Measurements from ENCODE around the gene GSAP.

Gene GSAP

DNA sequence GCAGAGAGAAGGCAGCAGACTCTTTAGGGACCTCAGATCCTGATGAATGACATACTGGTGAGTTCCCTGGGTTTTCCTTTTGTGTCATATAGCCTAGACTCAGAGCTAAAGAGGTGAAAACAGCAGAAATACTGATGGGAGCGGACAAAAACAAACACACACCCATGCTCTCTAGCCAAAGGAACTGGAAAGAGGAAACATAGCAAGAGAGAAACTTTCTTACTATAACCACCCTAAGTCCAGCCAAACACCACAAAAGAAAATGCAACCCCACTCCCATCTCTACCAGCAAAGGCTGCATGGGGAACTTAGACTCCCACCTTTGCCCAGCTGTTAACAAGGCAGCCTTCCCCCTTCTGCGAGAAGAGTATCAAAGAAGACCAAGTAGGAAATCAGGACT is 16.3 kb downstream of the GSAP start:
- no peaks in the 10 kb centered on the region for H3K36me3 ChIP-seq (ENCODE audit: control insufficient read depth in 1 of 2, insufficient read depth in 2 of 2, low read length in 2 of 2)
- H3K4me1 ChIP-seq (ENCODE audit: control insufficient read depth in 1 of 2, insufficient read depth in 2 of 2, low read length in 2 of 2), result peaks cover 0 to 31% of the 10 kb centered on the region in 2 donors
- H3K27me3 ChIP-seq (ENCODE audit: control insufficient read depth in 1 of 2, insufficient read depth in 2 of 2, low read length in 2 of 2), result no peaks in the 10 kb centered on the region
- H3K4me3 ChIP-seq (ENCODE audit: low read depth in 1 of 2, low read length in 2 of 2), result no peak overlapping the region
- H3K9me3 ChIP-seq (ENCODE audit: control insufficient read depth in 1 of 2, low read length in 2 of 2), result no peaks in the 10 kb centered on the region
- H3K27ac ChIP-seq (ENCODE audit: low read depth, low read length), result no peak overlapping the region
- H3K9ac ChIP-seq (ENCODE audit: low read depth in 1 of 2, low read length in 2 of 2), result no peak overlapping the region

DNA sequence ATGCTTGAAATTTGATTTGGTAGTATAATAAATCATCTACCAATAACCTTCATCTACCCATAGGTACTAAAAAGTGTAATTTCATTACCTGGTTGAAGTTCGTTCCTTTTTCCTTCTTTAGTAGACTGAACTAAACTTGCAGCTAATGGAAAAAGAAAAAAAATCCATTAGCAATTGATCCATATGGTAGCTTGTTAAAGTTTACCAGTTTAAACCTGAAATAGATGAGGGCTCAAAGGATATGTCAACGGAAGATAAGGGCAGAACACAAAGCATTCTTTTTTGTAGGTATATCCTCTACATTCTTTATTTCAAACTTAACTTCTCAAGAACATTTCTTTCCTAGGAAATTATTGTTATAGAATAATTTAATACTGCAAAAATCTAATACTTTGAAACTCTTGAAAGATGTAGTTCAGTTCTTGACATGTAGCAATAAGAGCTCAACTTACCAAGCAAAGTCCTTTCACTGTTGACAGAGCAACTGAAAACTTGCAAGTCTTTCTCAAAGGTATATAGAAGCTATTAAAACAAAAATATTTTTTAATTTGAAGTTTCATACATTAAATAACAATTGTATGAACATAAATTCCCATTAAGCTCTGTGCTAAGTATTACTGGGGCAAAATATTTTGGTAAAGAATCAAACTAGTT is 19.1 kb downstream of the GSAP start:
- Histone ChIP-seq H3K9ac (ENCODE audit: low read depth in 1 of 2, low read length in 2 of 2) (no peak overlapping the region), H3K36me3 (ENCODE audit: control insufficient read depth in 1 of 2, insufficient read depth in 2 of 2, low read length in 2 of 2) (no peaks in the 10 kb centered on the region), H3K4me1 (ENCODE audit: control insufficient read depth in 1 of 2, insufficient read depth in 2 of 2, low read length in 2 of 2) (peaks cover 0 to 42% of the 10 kb centered on the region in 2 donors), H3K9me3 (ENCODE audit: control insufficient read depth in 1 of 2, low read length in 2 of 2) (no peaks in the 10 kb centered on the region), H3K27me3 (ENCODE audit: control insufficient read depth in 1 of 2, insufficient read depth in 2 of 2, low read length in 2 of 2) (no peaks in the 10 kb centered on the region), H3K4me3 (ENCODE audit: low read depth in 1 of 2, low read length in 2 of 2) (no peak overlapping the region), H3K27ac (ENCODE audit: low read depth, low read length) (no peak overlapping the region)

DNA sequence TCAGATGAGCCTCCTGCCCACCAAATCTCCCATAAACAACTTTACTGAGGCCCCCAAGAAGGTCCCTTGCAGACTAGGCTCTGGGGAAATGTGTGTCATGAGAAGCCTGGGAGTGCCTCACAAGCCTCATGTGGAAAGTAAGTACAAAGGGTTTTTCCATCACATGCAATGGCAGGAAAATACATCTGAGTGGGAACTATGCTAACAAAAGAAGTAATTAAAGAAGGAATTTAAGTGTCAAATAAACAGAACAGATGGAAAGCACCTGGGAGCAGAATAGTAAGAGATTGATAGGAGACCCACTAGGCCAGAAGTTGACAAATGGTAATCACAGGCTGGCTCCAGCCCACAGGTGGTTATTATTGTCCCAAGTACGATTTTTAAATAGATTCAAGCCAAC is 20.5 kb downstream of the GSAP start:
- Histone ChIP-seq H3K27me3 (ENCODE audit: control insufficient read depth in 1 of 2, insufficient read depth in 2 of 2, low read length in 2 of 2) (no peaks in the 10 kb centered on the region), H3K4me1 (ENCODE audit: control insufficient read depth in 1 of 2, insufficient read depth in 2 of 2, low read length in 2 of 2) (peaks cover 0 to 42% of the 10 kb centered on the region in 2 donors), H3K9me3 (ENCODE audit: control insufficient read depth in 1 of 2, low read length in 2 of 2) (no peaks in the 10 kb centered on the region), H3K9ac (ENCODE audit: low read depth in 1 of 2, low read length in 2 of 2) (no peak overlapping the region), H3K4me3 (ENCODE audit: low read depth in 1 of 2, low read length in 2 of 2) (no peak overlapping the region), H3K36me3 (ENCODE audit: control insufficient read depth in 1 of 2, insufficient read depth in 2 of 2, low read length in 2 of 2) (no peaks in the 10 kb centered on the region), H3K27ac (ENCODE audit: low read depth, low read length) (no peak overlapping the region)

DNA sequence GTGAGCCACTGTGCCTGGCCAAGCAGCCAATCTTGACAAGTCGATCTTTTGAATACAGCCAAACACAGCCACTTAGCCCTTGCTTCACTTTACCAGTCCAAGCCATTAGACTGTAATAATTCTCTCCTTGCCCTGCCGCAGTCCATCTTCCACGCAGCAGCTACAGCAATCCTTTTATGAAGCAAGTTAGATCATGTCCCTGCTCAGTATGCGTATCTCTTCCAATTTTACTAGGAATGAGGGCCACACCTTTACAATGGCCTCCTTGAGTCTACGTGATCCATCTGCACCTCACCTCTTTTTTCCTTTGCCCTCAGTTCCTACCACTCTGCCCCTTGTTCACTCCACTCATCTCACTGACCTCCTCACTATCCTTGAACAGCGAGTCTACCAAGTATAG is 22.2 kb downstream of the GSAP start:
- no peaks in the 10 kb centered on the region for H3K27me3 ChIP-seq (ENCODE audit: control insufficient read depth in 1 of 2, insufficient read depth in 2 of 2, low read length in 2 of 2)
- H3K36me3 ChIP-seq (ENCODE audit: control insufficient read depth in 1 of 2, insufficient read depth in 2 of 2, low read length in 2 of 2), result no peaks in the 10 kb centered on the region
- no peak overlapping the region for H3K4me3 ChIP-seq (ENCODE audit: low read depth in 1 of 2, low read length in 2 of 2)
- H3K9ac ChIP-seq (ENCODE audit: low read depth in 1 of 2, low read length in 2 of 2), result no peak overlapping the region
- H3K9me3 ChIP-seq (ENCODE audit: control insufficient read depth in 1 of 2, low read length in 2 of 2), result no peaks in the 10 kb centered on the region
- peaks cover 0 to 30% of the 10 kb centered on the region in 2 donors for H3K4me1 ChIP-seq (ENCODE audit: control insufficient read depth in 1 of 2, insufficient read depth in 2 of 2, low read length in 2 of 2)
- H3K27ac ChIP-seq (ENCODE audit: low read depth, low read length), result no peak overlapping the region

DNA sequence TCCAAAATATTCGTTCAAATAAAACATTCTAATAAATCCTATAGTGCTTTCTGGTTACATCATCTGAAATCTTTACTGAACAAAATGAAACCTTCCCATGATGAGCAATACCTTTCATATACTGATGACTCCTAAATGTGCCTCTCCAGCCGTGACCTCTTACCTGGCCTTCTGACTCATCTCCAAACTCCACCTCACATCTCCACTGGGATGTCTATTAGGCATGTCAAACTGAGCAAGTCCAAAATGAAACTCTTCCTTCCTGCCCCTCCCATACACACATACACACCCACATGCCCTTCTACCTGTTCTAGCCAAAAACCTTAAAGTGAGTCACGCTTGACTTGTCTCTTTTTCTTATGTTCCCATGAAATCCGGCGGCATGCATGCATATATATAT is 22.9 kb downstream of the GSAP start:
- H3K36me3 ChIP-seq (ENCODE audit: control insufficient read depth in 1 of 2, insufficient read depth in 2 of 2, low read length in 2 of 2), result no peaks in the 10 kb centered on the region
- H3K9ac ChIP-seq (ENCODE audit: low read depth in 1 of 2, low read length in 2 of 2), result no peak overlapping the region
- H3K27me3 ChIP-seq (ENCODE audit: control insufficient read depth in 1 of 2, insufficient read depth in 2 of 2, low read length in 2 of 2), result no peaks in the 10 kb centered on the region
- no peak overlapping the region for H3K27ac ChIP-seq (ENCODE audit: low read depth, low read length)
- H3K9me3 ChIP-seq (ENCODE audit: control insufficient read depth in 1 of 2, low read length in 2 of 2), result no peaks in the 10 kb centered on the region
- no peak overlapping the region for H3K4me3 ChIP-seq (ENCODE audit: low read depth in 1 of 2, low read length in 2 of 2)
- H3K4me1 ChIP-seq (ENCODE audit: control insufficient read depth in 1 of 2, insufficient read depth in 2 of 2, low read length in 2 of 2), result peaks cover 0 to 30% of the 10 kb centered on the region in 2 donors

DNA sequence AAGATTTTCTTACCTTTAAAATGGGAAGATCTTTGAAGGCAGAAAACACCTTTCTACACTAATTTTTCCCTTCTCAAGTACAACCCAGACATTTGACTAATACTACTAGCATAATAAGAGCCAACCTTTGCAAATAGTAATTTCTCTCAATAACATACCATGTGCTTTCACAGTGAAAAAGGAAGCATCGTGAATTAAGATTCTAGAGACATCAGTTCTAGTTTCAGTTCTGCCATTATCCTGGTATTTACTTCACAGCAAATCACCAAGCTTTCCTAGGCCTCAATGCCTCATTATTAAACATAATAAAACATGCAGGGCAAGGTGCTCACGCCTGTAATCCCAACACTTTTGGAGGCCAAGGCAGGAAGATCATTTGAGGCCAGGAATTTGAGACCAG is 24.9 kb downstream of the GSAP start:
- Histone ChIP-seq H3K4me3 (ENCODE audit: low read depth in 1 of 2, low read length in 2 of 2) (no peak overlapping the region), H3K9ac (ENCODE audit: low read depth in 1 of 2, low read length in 2 of 2) (no peak overlapping the region), H3K4me1 (ENCODE audit: control insufficient read depth in 1 of 2, insufficient read depth in 2 of 2, low read length in 2 of 2) (peaks cover 0 to 19% of the 10 kb centered on the region in 2 donors), H3K27me3 (ENCODE audit: control insufficient read depth in 1 of 2, insufficient read depth in 2 of 2, low read length in 2 of 2) (no peaks in the 10 kb centered on the region), H3K9me3 (ENCODE audit: control insufficient read depth in 1 of 2, low read length in 2 of 2) (no peaks in the 10 kb centered on the region), H3K36me3 (ENCODE audit: control insufficient read depth in 1 of 2, insufficient read depth in 2 of 2, low read length in 2 of 2) (peaks cover 0 to 4% of the 10 kb centered on the region in 2 donors), H3K27ac (ENCODE audit: low read depth, low read length) (no peak overlapping the region)

- no peak overlapping the region for H3K4me3 ChIP-seq (ENCODE audit: low read depth in 1 of 2, low read length in 2 of 2)
- no peaks in the 10 kb centered on the region for H3K4me1 ChIP-seq (ENCODE audit: control insufficient read depth in 1 of 2, insufficient read depth in 2 of 2, low read length in 2 of 2)
- H3K27me3 ChIP-seq (ENCODE audit: control insufficient read depth in 1 of 2, insufficient read depth in 2 of 2, low read length in 2 of 2), result no peaks in the 10 kb centered on the region
- H3K9me3 ChIP-seq (ENCODE audit: control insufficient read depth in 1 of 2, low read length in 2 of 2), result no peaks in the 10 kb centered on the region
- no peak overlapping the region for H3K9ac ChIP-seq (ENCODE audit: low read depth in 1 of 2, low read length in 2 of 2)
- H3K27ac ChIP-seq (ENCODE audit: low read depth, low read length), result no peak overlapping the region
- H3K36me3 ChIP-seq (ENCODE audit: control insufficient read depth in 1 of 2, insufficient read depth in 2 of 2, low read length in 2 of 2), result peaks cover 0 to 4% of the 10 kb centered on the region in 2 donors
Measured at GRCh38 chr7:77388055-77388641, 28.0 kb downstream of the GSAP start.

DNA sequence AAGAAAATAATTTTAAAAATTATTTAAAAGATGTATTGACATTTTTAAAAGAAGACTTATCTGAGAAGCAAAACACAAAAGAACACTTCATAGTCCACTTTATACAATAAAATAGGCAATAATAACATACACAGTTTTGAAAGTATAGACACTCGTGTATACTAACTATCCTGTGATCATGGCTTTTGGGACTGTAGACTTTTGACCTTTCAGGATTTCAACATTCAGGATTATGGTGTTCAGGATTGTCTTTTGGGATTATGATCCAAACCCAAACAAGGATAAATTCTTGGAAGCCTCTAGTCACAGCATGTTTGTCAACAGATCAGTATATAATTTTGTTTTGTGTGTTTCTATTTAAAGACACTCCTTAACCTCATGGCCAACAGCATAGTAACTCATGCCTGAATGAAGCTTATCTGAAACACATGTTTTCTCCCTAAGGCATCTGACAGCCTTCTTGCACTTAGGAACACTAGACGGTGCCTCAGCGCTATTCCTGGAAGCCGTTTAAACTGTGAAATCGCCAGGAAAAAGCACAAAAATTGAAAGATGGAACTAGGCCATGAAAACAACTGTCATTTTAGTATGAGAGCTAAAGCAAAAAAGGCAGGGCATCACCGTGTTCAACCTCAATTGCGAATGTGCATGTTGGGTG is 29.9 kb downstream of the GSAP start:
- Histone ChIP-seq H3K36me3 (ENCODE audit: control insufficient read depth in 1 of 2, insufficient read depth in 2 of 2, low read length in 2 of 2) (peaks cover 0 to 7% of the 10 kb centered on the region in 2 donors), H3K27me3 (ENCODE audit: control insufficient read depth in 1 of 2, insufficient read depth in 2 of 2, low read length in 2 of 2) (no peaks in the 10 kb centered on the region), H3K27ac (ENCODE audit: low read depth, low read length) (no peak overlapping the region), H3K9ac (ENCODE audit: low read depth in 1 of 2, low read length in 2 of 2) (no peak overlapping the region), H3K4me1 (ENCODE audit: control insufficient read depth in 1 of 2, insufficient read depth in 2 of 2, low read length in 2 of 2) (no peaks in the 10 kb centered on the region), H3K4me3 (ENCODE audit: low read depth in 1 of 2, low read length in 2 of 2) (no peak overlapping the region), H3K9me3 (ENCODE audit: control insufficient read depth in 1 of 2, low read length in 2 of 2) (no peaks in the 10 kb centered on the region)

DNA sequence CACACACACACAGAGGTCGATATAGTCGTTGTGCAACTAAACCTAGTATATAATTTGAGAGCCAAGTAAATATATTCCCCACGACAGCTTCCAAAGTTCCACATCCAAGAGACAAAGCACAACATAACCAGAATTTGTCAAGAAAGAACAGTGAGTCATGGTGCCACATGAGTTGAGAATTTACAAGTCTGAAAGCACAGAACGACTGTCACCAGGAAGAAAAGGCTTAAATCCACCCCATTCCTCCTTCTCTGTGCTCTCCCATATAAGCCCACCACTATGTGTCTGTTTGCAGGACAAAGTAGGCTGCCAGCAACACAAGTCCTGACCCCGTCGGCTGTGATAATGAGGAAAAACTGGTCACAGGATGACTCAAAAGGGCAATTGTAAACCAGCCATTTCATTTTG is 32.8 kb downstream of the GSAP start:
- H3K4me3 ChIP-seq (ENCODE audit: low read depth in 1 of 2, low read length in 2 of 2), result no peak overlapping the region

DNA sequence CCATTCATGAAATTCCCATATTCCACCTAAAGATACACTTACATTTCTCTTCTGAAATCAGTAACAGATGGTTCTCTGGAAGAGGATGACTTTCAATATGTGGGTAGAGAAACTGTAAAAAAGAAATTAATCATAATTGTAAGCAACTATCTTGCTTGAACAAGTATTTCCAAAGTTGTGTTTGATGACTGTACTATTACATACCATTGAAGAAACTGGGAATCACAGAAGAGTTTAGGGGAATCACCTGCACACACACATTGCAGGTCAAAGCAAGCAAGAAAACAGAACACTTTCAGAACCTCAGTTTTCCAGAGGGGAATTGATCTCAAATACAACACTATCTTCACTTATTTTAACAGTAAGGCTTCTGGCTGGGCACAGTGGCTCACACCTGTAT is 33.6 kb downstream of the GSAP start:
- Histone ChIP-seq H3K4me1 (ENCODE audit: control insufficient read depth in 1 of 2, insufficient read depth in 2 of 2, low read length in 2 of 2) (no peaks in the 10 kb centered on the region), H3K27ac (ENCODE audit: low read depth, low read length) (no peak overlapping the region), H3K27me3 (ENCODE audit: control insufficient read depth in 1 of 2, insufficient read depth in 2 of 2, low read length in 2 of 2) (no peaks in the 10 kb centered on the region), H3K36me3 (ENCODE audit: control insufficient read depth in 1 of 2, insufficient read depth in 2 of 2, low read length in 2 of 2) (peaks cover 0 to 12% of the 10 kb centered on the region in 2 donors), H3K9ac (ENCODE audit: low read depth in 1 of 2, low read length in 2 of 2) (no peak overlapping the region), H3K9me3 (ENCODE audit: control insufficient read depth in 1 of 2, low read length in 2 of 2) (no peaks in the 10 kb centered on the region), H3K4me3 (ENCODE audit: low read depth in 1 of 2, low read length in 2 of 2) (no peak overlapping the region)

More for the DNA sequence above, 32.8 kb downstream of the GSAP start:
- no peaks in the 10 kb centered on the region for H3K9me3 ChIP-seq (ENCODE audit: control insufficient read depth in 1 of 2, low read length in 2 of 2)
- no peak overlapping the region for H3K27ac ChIP-seq (ENCODE audit: low read depth, low read length)
- no peak overlapping the region for H3K9ac ChIP-seq (ENCODE audit: low read depth in 1 of 2, low read length in 2 of 2)
- H3K36me3 ChIP-seq (ENCODE audit: control insufficient read depth in 1 of 2, insufficient read depth in 2 of 2, low read length in 2 of 2), result peaks cover 0 to 7% of the 10 kb centered on the region in 2 donors
- no peaks in the 10 kb centered on the region for H3K27me3 ChIP-seq (ENCODE audit: control insufficient read depth in 1 of 2, insufficient read depth in 2 of 2, low read length in 2 of 2)
- no peaks in the 10 kb centered on the region for H3K4me1 ChIP-seq (ENCODE audit: control insufficient read depth in 1 of 2, insufficient read depth in 2 of 2, low read length in 2 of 2)
